B cell (primary cell): ENCODE results near the gene SMC4.

Experiments
- EZH2 ChIP-seq: IDR thresholded peaks from 2 replicates; pipeline ENCODE4 v1.6.1; 2012; ENCODE audit warnings: borderline replicate concordance, low read depth, mild to moderate bottlenecking, moderate library complexity, low read length; ENCODE audit not compliant: insufficient read depth, poor library complexity, severe bottlenecking
- TF ChIP-seq, protein P1 (sequence below): fragments of 200-600 bp; IDR thresholded peaks from one replicate; pipeline ENCODE4 v1.8.0; 2022; ENCODE audit warnings: antibody characterized with exemption, mild to moderate bottlenecking

DNA sequence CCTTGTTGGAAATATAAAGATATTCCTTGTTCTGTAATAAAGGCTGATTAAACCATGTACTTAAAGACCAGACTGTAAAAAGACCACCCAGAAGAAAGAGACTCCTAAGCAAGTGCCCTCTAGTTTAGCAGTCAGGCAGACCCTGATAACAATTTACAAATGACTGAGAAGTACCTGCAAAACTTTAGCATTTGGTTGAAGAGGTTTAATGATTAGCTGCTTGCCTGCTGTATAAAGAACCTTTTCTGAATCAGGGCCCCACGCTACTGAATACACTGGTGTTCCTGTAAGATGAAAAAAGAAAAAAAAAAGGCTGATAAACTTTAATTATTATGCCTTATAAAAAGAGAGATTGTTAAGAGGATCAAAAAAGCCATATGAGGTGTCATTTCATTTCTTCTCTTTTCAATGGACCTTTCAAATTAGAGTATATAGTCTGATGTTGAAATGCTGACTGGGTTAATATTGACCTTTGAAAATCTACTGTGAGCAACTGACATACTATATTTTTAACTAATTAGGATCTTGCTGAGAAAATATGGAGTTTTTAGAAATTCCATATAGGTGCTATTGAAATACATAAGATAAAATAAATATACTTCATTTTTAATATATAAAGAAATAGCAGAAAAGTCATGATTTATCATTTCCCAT is 33.5 kb upstream of the SMC4 start:
- TF ChIP-seq, protein P1, sequence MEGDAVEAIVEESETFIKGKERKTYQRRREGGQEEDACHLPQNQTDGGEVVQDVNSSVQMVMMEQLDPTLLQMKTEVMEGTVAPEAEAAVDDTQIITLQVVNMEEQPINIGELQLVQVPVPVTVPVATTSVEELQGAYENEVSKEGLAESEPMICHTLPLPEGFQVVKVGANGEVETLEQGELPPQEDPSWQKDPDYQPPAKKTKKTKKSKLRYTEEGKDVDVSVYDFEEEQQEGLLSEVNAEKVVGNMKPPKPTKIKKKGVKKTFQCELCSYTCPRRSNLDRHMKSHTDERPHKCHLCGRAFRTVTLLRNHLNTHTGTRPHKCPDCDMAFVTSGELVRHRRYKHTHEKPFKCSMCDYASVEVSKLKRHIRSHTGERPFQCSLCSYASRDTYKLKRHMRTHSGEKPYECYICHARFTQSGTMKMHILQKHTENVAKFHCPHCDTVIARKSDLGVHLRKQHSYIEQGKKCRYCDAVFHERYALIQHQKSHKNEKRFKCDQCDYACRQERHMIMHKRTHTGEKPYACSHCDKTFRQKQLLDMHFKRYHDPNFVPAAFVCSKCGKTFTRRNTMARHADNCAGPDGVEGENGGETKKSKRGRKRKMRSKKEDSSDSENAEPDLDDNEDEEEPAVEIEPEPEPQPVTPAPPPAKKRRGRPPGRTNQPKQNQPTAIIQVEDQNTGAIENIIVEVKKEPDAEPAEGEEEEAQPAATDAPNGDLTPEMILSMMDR: no peak
- no peak for TF ChIP-seq EZH2
